Skeletal muscle tissue (tissue), 4 donors: ENCODE data around the gene MSX1. TPM values are rescaled to one million over a fixed set of nuclear protein-coding genes. Genes with fewer than 3 reads are reported as not detected.

Experiments used
- H3K27ac ChIP-seq: one replicate; pipeline ENCODE4 v1.7.0; 2013; ENCODE audit warnings: mild to moderate bottlenecking, low read depth, low read length, inconsistent platforms
- H3K27me3 ChIP-seq, 3 donors: one replicate each; pipeline ENCODE4 v1.7.0; 2013; ENCODE audit warnings: low read length in 3 of 3; ENCODE audit not compliant: control insufficient read depth in 3 of 3, insufficient read depth in 3 of 3
- H3K36me3 ChIP-seq, 3 donors: one replicate each; pipeline ENCODE4 v1.7.0; 2013; ENCODE audit warnings: low read length in 3 of 3; ENCODE audit not compliant: control insufficient read depth in 3 of 3, insufficient read depth in 3 of 3
- H3K4me1 ChIP-seq, 3 donors: one replicate each; pipeline ENCODE4 v1.7.0; 2013; ENCODE audit warnings: low read length in 3 of 3, mild to moderate bottlenecking in 3 of 3; ENCODE audit not compliant: control insufficient read depth in 3 of 3, insufficient read depth in 3 of 3
- H3K4me3 ChIP-seq, 3 donors: one replicate each; pipeline ENCODE4 v1.7.0; 2013; ENCODE audit warnings: low read length in 3 of 3
- H3K9ac ChIP-seq, 3 donors: one replicate each; pipeline ENCODE4 v1.7.0; 2013; ENCODE audit warnings: low read length in 3 of 3, mild to moderate bottlenecking in 3 of 3, moderate library complexity in 2 of 3, low read depth in 1 of 3
- H3K9me3 ChIP-seq, 3 donors: one replicate each; pipeline ENCODE4 v1.7.0; 2013; ENCODE audit warnings: low read length in 3 of 3; ENCODE audit not compliant: control insufficient read depth in 3 of 3
- total RNA-seq: library from RNA; depleted of rRNA; stranded (reverse); fragments of >200 nt; gene quantifications from one replicate; pipeline ENCODE4 v1.2.3, GENCODE V29; 2014
- donor health status: Osteomylitis.

Gene MSX1
- total RNA-seq, 1 donor from 2014 or later, result 1.6 TPM

DNA sequence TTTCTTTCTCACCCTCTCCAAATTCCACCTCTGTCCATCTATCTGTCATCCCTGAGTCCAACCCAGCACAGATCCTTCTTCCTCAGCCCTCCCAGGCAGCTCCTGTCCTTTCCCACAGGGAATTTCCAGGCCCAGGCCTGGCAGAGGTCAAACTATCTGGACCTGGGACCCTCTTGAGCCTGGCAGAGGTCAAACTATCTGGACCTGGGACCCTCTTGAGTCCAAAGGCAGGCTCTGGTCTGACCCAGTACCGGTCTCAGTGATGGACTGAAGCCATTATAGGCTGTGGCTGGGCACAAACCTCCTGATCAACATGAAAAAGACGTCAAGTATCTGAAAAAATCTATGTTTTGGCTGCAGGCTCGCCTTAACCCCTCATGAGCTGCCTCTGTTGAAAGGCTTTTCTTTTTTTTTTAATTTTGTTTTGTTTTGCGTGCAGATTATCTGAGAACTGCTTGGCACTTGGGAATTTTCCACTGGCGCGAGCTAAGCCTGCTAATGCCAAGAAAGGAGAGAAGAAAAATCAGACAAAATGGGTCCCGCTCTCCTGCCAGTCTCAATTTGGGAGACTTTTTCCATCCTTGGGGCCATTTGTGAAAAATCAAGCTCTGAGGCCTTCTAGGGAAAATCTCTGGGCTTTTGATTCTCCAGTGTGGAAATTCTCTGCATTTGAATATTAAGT, 31.2 kb downstream of the MSX1 start:
- Histone ChIP-seq H3K4me1 (no peaks in the 10 kb centered on the region), H3K36me3 (no peaks in the 10 kb centered on the region), H3K27me3 (peaks cover 0 to 17% (median 16%) of the 10 kb centered on the region in 3 donors), H3K9me3 (peaks cover 0 to 2% (median 0%) of the 10 kb centered on the region in 3 donors), H3K9ac (no peak overlapping the region), H3K4me3 (no peak overlapping the region), H3K27ac (no peak overlapping the region)

DNA sequence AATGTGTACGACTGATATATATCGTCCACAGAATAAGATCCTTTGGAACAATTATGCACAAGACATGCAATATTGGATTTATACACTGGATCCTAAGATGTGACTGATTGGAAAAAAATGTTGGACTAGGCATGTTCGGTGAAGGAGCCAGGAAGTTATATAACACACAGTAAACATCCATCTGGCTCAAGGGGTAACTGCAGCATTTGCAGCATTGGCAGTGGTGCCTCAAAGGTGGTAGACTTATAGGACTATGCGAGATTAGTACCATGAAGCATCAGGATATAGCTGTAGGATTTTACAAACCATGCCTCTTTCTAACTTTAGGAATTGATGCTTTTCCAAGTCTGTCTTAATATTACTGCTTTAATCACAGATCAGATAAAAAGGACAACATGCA, 34.3 kb downstream of the MSX1 start:
- peaks cover 0 to 2% (median 0%) of the 10 kb centered on the region in 3 donors for H3K9me3 ChIP-seq
- H3K36me3 ChIP-seq, result no peaks in the 10 kb centered on the region
- H3K27ac ChIP-seq, result no peak overlapping the region
- no peak overlapping the region for H3K4me3 ChIP-seq
- H3K4me1 ChIP-seq, result no peaks in the 10 kb centered on the region
- peaks cover 0 to 13% (median 8%) of the 10 kb centered on the region in 3 donors for H3K27me3 ChIP-seq
- no peak overlapping the region for H3K9ac ChIP-seq

DNA sequence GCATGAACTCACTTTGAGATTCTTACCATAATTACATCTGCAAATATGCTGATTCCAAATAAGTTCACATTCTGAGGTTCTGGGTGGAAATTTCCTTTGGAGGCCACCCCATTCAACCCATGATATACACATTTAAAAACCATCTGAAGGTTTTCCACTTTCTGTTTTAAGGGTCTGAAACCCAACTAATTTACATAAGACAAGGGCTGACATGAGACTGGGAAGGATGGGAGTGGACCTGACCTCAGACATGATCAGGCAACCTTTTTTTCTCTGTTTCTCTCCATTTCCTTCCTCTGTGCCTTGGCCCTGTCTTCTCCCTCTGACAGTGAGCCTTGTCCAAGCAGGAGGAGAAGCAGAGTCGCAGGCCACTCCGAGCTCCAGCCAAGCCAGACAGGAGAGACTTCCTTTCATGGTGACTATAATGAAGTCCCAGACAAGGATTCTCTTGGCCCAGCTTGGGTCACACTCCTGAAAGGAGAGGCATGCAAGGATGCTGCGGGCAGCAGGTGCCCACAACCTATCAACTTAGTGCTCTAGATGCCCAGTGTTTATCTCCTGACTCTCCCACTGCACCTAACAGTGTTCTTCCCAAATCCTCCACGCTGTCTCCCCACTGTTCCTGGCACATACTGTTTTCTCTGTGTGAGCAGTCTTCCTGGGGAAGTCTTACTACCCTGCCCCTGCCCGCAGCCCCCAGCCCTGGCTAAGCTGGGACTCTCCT, 39.9 kb downstream of the MSX1 start:
- Histone ChIP-seq H3K27me3 (peaks cover 0 to 6% (median 2%) of the 10 kb centered on the region in 3 donors), H3K4me1 (no peaks in the 10 kb centered on the region), H3K9me3 (peaks cover 0 to 2% (median 0%) of the 10 kb centered on the region in 3 donors), H3K36me3 (no peaks in the 10 kb centered on the region), H3K9ac (no peak overlapping the region), H3K4me3 (no peak overlapping the region), H3K27ac (no peak overlapping the region)

DNA sequence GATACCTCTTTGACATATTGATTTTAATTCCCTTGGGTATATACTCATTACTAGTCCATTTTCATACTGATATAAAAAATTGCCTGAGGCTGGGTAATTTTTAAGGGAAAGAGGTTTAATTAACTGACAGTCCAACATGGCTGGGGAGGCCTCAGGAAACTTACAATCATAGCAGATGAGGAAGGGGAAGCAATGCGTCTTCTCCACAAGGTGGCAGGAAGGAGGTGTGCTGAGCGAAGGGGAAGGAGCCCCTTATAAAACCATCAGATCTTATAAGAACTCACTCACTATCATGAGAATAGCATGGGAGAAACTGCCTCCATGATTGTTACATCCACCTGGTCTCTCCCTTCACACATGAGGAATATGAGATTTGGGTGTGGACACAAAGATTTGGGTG, 42.4 kb downstream of the MSX1 start:
- Histone ChIP-seq H3K4me1 (no peaks in the 10 kb centered on the region), H3K9ac (no peak overlapping the region), H3K27me3 (peaks cover 0 to 6% (median 2%) of the 10 kb centered on the region in 3 donors)

DNA sequence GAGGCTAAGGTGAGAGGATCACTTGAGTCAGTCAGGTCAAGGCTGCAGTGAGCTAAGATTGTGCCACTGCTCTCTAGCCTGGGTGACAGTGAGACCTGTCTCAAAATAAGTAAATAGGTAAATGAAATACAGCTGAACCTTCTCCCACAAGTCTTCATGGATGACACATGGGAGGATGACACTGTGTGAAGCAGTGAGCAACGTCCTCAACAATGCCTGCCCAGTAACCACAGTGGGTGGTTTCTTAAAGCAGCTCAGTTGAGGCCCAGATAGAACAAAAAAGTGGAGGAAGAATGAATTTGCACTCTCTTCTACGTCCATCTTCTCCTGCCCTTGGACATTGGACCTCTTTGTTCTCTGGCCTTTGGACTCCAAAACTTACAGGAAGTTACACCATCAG, 52.7 kb downstream of the MSX1 start:
- H3K4me3 ChIP-seq, result no peak overlapping the region
- H3K9ac ChIP-seq, result no peak overlapping the region
- H3K9me3 ChIP-seq, result peaks cover 0 to 3% (median 0%) of the 10 kb centered on the region in 3 donors
- no peak overlapping the region for H3K27ac ChIP-seq
- no peaks in the 10 kb centered on the region for H3K27me3 ChIP-seq
- H3K4me1 ChIP-seq, result peaks cover 0 to 3% (median 0%) of the 10 kb centered on the region in 3 donors
- no peaks in the 10 kb centered on the region for H3K36me3 ChIP-seq

More for the DNA sequence above, 42.4 kb downstream of the MSX1 start:
- Histone ChIP-seq H3K36me3 (no peaks in the 10 kb centered on the region), H3K4me3 (no peak overlapping the region), H3K27ac (no peak overlapping the region), H3K9me3 (no peaks in the 10 kb centered on the region)

DNA sequence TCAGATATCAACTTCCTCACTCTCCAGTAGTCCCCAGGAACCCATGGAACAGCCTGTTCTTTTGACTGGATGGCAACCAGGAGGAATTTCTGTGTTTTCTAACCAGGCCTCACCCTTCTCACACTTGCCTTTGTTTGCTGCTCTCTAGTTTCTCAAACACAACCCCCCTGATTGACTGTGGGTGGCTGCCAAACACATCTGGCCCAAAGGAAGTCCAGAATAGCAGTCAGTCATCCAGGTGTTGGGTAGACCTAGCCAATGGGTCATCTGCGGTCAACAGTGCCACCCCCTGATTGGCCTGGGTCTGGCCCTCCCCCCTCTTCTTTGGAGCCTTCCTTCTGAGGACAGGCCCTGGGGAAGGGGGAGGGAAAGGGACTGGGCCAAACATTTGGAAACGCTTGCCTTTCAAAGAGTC, 53.7 kb downstream of the MSX1 start:
- peaks cover 0 to 3% (median 0%) of the 10 kb centered on the region in 3 donors for H3K4me1 ChIP-seq
- H3K9me3 ChIP-seq, result peaks cover 0 to 3% (median 0%) of the 10 kb centered on the region in 3 donors
- no peak overlapping the region for H3K27ac ChIP-seq
- H3K27me3 ChIP-seq, result no peaks in the 10 kb centered on the region
- no peaks in the 10 kb centered on the region for H3K36me3 ChIP-seq
- H3K4me3 ChIP-seq, result no peak overlapping the region
- no peak overlapping the region for H3K9ac ChIP-seq

Other genes with a start within 250 kb of the MSX1 start
- 2.1 TPM for gene CYTL1, start 159.8 kb downstream of the MSX1 start, total RNA-seq
- gene STK32B, start 191.8 kb downstream of the MSX1 start, total RNA-seq, result 5.7 TPM